NCI-H2196 treated with DMSO at 0.1 percent for 48 hours (cell line): ENCODE data around the gene ARID5B.
A peak's percentile ranks its signal among the peaks of the same experiment; 100 is the strongest.
"Not testable (repeated sequence)": the region's sequence is repeated elsewhere in the genome, so short reads cannot be mapped to it uniquely, and the experiment has no call there.

ENCODE experiments used
- DNase-seq: peaks from one replicate; lab custom pipeline; 2025; ENCODE audit not compliant: unreplicated experiment; lab: John Stamatoyannopoulos, UW

The ARID5B gene

GRCh38 chr10:62027841-62028501 lies 126.5 kb downstream of the ARID5B start:
- no peak for DNase-seq

- not testable (repeated sequence) for DNase-seq
These were observed 127.0 kb downstream of the ARID5B start for GRCh38 chr10:62028502-62028842.

- DNase-seq, result no peak
These were observed 127.9 kb downstream of the ARID5B start for GRCh38 chr10:62029401-62029800.

GRCh38 chr10:62031507-62031906 lies 130.0 kb downstream of the ARID5B start:
- no peak for DNase-seq

GRCh38 chr10:62033125-62033524 lies 131.6 kb downstream of the ARID5B start:
- no peak for DNase-seq

- DNase-seq, result no peak
These were observed 132.7 kb downstream of the ARID5B start for GRCh38 chr10:62034096-62034640.

- DNase-seq, result no peak
These were observed 134.9 kb downstream of the ARID5B start for GRCh38 chr10:62036186-62037081.

- no peak for DNase-seq
These were observed 135.8 kb downstream of the ARID5B start for GRCh38 chr10:62037166-62037831.

GRCh38 chr10:62037890-62038608 lies 136.6 kb downstream of the ARID5B start:
- DNase-seq, result no peak

GRCh38 chr10:62038609-62039190 lies 137.2 kb downstream of the ARID5B start:
- DNase-seq, result peak; percentile 28

- no peak for DNase-seq
These were observed 138.5 kb downstream of the ARID5B start for GRCh38 chr10:62039954-62040353.

GRCh38 chr10:62040881-62041280 lies 139.4 kb downstream of the ARID5B start:
- no peak for DNase-seq

GRCh38 chr10:62043421-62044021 lies 142.0 kb downstream of the ARID5B start:
- DNase-seq, result no peak

GRCh38 chr10:62044566-62044965 lies 143.1 kb downstream of the ARID5B start:
- DNase-seq, result no peak

GRCh38 chr10:62045765-62046521 lies 144.4 kb downstream of the ARID5B start:
- DNase-seq, result no peak

- no peak for DNase-seq
These were observed 145.2 kb downstream of the ARID5B start for GRCh38 chr10:62046522-62047227.

GRCh38 chr10:62047228-62047892 lies 145.9 kb downstream of the ARID5B start:
- DNase-seq, result no peak

- no peak for DNase-seq
These were observed 146.5 kb downstream of the ARID5B start for GRCh38 chr10:62047960-62048383.
